K562 (cell line): ENCODE data around the gene SLC25A40. TPM values are rescaled to one million over a fixed set of nuclear protein-coding genes. Genes with fewer than 3 reads are reported as not detected.

ENCODE experiments used
- CEBPG ChIP-seq, 3 experiments: fragments of 200-800 bp in 1 of 3; sonication (Bioruptor generic) in 1 of 3; sonication (generic) in 1 of 3; formaldehyde crosslinking in 1 of 3; IDR thresholded peaks in 2 of 3; conservative IDR thresholded peaks in 1 of 3; 2 replicates each; pipeline versions ENCODE4 v1.6.1 to v1.8.0; 2016 to 2022; ENCODE audit warnings: missing compliant biosample characterization in 2 of 3, missing genetic modification characterization in 2 of 3, mild to moderate bottlenecking in 1 of 3, missing genetic modification reagents in 1 of 3
- CREB3 ChIP-seq: fragments of 450-650 bp; conservative IDR thresholded peaks from 2 replicates; pipeline ENCODE4 v1.6.1; 2016; ENCODE audit warnings: missing genetic modification characterization, low read depth, mild to moderate bottlenecking, missing compliant biosample characterization, moderate library complexity
- MAFG ChIP-seq: fragments of 450-650 bp; conservative IDR thresholded peaks from 2 replicates; pipeline ENCODE4 v1.6.1; 2016; ENCODE audit warnings: missing genetic modification characterization, missing compliant biosample characterization
- TAF7 ChIP-seq: fragments of 450-650 bp; IDR thresholded peaks from 2 replicates; pipeline ENCODE4 v1.6.1; 2016; ENCODE audit warnings: missing genetic modification characterization, missing compliant biosample characterization
- THRB ChIP-seq: fragments of 450-650 bp; formaldehyde crosslinking; conservative IDR thresholded peaks from 2 replicates; pipeline ENCODE4 v1.4.0; 2022; ENCODE audit warnings: mild to moderate bottlenecking, missing genetic modification characterization
- ZNF444 ChIP-seq: fragments of 250-450 bp; sonication (Bioruptor Pico); IDR thresholded peaks from 2 replicates; pipeline ENCODE4 v1.4.0; 2020; ENCODE audit warnings: mild to moderate bottlenecking, moderate library complexity
- polyA plus RNA-seq, 8 experiments: library from polyadenylated mRNA; depleted of rRNA in 4 of 8; stranded (reverse) in 5 of 8; unstranded in 3 of 8; fragments of >200 nt; fragmentation: Nextera tagmentation in 2 of 8; fragmentation: Illumina TruSeq in 1 of 8; extraction: Ambion mirVana in 2 of 8; extraction: Trizol in 1 of 8; gene quantifications; 2 replicates each; pipeline versions ENCODE4 v1.2.1 to v1.2.3, GENCODE V29; 2011 to 2014; ENCODE audit warnings: inconsistent platforms in 1 of 8, missing spikeins in 1 of 8
- total RNA-seq, 7 experiments: library from RNA; depleted of rRNA in 6 of 7; stranded (reverse); fragments of >200 nt in 6 of 7; fragmentation: Illumina TruSeq in 2 of 7; extraction: Trizol in 2 of 7; gene quantifications; 2 replicates each; pipeline versions ENCODE4 v1.2.1 to v1.2.3, GENCODE V29; 2011 to 2021; ENCODE audit warnings: low replicate concordance in 1 of 7
- TF ChIP-seq, protein P1 (sequence below): fragments of 450-650 bp; IDR thresholded peaks from 2 replicates; pipeline ENCODE4 v1.6.1; 2017; ENCODE audit warnings: antibody characterized with exemption, mild to moderate bottlenecking

SLC25A40 gene
- total and polyA plus RNA-seq, 9 of the 15 experiments (the other 6 are each of a cell fraction or from before 2014, with no cell fraction given), result 6.7 to 44.0 (median 26.5) TPM

- TF ChIP-seq, protein P1, sequence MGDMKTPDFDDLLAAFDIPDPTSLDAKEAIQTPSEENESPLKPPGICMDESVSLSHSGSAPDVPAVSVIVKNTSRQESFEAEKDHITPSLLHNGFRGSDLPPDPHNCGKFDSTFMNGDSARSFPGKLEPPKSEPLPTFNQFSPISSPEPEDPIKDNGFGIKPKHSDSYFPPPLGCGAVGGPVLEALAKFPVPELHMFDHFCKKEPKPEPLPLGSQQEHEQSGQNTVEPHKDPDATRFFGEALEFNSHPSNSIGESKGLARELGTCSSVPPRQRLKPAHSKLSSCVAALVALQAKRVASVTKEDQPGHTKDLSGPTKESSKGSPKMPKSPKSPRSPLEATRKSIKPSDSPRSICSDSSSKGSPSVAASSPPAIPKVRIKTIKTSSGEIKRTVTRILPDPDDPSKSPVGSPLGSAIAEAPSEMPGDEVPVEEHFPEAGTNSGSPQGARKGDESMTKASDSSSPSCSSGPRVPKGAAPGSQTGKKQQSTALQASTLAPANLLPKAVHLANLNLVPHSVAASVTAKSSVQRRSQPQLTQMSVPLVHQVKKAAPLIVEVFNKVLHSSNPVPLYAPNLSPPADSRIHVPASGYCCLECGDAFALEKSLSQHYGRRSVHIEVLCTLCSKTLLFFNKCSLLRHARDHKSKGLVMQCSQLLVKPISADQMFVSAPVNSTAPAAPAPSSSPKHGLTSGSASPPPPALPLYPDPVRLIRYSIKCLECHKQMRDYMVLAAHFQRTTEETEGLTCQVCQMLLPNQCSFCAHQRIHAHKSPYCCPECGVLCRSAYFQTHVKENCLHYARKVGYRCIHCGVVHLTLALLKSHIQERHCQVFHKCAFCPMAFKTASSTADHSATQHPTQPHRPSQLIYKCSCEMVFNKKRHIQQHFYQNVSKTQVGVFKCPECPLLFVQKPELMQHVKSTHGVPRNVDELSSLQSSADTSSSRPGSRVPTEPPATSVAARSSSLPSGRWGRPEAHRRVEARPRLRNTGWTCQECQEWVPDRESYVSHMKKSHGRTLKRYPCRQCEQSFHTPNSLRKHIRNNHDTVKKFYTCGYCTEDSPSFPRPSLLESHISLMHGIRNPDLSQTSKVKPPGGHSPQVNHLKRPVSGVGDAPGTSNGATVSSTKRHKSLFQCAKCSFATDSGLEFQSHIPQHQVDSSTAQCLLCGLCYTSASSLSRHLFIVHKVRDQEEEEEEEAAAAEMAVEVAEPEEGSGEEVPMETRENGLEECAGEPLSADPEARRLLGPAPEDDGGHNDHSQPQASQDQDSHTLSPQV, result no peak
- TF ChIP-seq TAF7, result no peak
- TF ChIP-seq ZNF444 (CRISPR knock-in tag), result no peak
- no peak for TF ChIP-seq MAFG
- TF ChIP-seq CEBPG (CRISPR knock-in tag; IDR thresholded peaks at IDR 0.05), result no peak
- TF ChIP-seq CEBPG (tag; conservative IDR thresholded peaks at IDR 0.05 in 1 of 2, IDR thresholded peaks at IDR 0.05 in 1 of 2), result no peak
- TF ChIP-seq CREB3 (tag), result no peak
- no peak for TF ChIP-seq THRB (CRISPR knock-in tag)
Observed at GRCh38 chr7:87878208-87878735, 2.1 kb upstream of the SLC25A40 start (continued).
